ENCODE measurements around the gene EHD1.

EHD1 gene

DNA sequence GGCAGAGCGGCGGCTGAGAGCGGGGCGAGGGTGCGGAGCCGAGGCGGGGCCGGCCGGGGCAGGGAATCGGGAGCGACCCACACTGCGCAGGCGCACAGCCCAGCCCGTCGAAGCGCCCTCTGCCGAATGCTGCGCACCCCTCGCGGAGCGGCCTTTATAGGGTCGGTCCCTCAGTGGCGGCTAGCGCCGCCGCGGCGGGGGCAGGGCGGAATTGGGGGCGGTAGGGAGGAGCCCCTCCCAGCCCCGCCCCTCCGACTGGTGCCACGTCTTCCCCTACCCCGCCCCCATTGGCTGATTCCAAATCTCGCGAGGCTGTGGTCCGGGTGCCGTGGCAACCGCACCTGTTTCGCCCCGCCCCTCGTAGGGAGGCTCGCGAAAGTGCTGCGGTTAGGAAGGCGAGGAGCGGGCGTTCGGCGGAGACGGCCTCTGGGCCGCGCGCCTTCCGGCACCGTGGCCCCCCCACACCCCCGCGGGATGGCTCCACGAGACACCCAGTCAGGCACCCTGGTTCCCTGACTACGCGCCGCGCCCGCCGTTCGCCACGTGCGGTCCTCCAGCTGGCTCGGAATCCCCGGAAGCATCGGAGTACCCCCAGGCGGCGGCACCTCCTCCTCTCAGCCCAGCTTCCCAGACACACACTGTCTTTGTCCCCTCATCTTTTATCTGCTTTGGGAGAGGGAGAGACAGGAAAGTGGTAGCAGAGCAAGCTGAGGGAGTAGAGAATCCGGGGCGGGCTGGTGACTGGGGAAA lies at the start of gene EHD1:
Gene EHD1, minus strand, starts transcription at position 128 of the 750 bp plus-strand sequence. CDS start 157 bp downstream, outside the sequence.
- DNase-seq: peak; percentile 99

DNA sequence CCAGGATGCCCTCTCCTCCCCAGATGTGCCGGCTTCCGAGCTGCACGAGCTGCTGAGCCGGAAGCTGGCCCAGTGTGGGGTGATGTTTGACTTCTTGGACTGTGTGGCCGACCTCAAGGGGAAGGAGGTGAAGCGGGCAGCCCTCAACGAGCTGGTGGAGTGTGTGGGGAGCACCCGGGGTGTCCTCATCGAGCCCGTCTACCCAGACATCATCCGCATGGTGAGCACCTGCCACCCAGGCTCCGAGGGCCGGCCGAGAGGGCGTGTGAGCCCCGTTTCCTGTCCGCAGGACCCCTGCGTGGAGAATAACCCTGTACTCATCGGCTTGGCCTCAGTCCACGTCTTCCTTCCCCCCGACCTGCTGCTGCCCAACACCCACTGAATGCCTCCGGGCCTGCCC lies 48.3 kb upstream of the EHD1 start:
- peak; percentile 24 for DNase-seq

DNA sequence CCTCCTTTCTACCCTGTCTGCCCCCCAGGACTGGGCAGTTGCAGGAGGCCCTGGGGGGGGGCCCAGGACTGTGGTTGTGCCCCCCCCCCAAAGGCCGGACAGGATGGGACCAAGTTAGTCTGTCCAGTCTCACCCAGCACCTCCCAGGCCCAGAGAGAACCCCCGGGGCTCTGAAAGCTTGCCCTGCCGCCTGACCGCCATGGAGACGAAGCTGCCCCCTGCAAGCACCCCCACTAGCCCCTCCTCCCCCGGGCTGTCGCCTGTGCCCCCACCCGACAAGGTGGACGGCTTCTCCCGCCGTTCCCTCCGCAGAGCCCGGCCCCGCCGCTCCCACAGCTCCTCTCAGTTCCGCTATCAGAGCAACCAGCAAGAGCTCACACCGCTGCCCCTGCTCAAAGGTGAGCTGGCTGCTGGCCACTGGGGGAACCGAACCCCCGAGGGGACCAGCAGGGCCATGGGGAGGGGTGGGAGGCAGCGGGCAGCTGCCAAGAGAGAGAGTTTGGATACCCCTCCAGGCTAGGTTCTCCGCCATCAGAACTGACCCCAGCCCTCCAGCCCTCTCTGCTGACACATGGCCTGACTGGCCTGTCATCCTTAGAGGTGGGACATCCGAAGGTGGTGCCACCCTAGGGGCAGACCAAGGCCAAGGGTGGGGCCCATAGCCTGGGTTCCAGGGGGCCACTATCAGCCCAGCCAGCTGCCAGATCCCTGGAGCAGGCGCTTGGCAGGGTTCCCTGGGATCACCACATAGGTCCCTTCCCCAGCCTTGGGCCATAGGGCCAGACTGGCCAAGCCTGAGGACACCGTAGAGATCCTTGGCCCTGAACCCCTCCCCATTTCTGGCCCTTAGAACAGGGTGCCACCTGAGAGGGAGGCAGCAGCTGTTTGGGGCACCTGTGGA lies 47.4 kb upstream of the EHD1 start:
- peak; percentile 32 for DNase-seq

DNA sequence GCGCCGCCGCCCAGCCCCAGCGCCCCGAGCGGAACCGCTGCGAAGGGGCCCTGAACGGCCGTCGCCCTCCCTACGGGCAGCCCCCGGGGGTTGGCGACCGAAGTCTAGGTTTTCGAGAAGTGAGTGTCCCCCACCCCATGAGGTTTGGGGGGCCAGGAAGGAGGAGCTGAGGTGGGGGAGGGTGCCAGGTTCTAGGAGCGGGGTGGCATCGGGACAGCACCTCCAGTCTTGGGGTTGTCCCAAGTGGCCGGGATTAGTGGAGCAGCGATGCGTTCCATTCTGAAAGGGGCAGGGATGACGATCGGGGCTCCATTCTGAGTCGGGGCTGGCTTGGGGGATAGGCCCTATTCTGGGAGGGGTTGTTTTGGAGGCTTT lies 46.5 kb upstream of the EHD1 start:
- DNase-seq: peak; percentile 48

DNA sequence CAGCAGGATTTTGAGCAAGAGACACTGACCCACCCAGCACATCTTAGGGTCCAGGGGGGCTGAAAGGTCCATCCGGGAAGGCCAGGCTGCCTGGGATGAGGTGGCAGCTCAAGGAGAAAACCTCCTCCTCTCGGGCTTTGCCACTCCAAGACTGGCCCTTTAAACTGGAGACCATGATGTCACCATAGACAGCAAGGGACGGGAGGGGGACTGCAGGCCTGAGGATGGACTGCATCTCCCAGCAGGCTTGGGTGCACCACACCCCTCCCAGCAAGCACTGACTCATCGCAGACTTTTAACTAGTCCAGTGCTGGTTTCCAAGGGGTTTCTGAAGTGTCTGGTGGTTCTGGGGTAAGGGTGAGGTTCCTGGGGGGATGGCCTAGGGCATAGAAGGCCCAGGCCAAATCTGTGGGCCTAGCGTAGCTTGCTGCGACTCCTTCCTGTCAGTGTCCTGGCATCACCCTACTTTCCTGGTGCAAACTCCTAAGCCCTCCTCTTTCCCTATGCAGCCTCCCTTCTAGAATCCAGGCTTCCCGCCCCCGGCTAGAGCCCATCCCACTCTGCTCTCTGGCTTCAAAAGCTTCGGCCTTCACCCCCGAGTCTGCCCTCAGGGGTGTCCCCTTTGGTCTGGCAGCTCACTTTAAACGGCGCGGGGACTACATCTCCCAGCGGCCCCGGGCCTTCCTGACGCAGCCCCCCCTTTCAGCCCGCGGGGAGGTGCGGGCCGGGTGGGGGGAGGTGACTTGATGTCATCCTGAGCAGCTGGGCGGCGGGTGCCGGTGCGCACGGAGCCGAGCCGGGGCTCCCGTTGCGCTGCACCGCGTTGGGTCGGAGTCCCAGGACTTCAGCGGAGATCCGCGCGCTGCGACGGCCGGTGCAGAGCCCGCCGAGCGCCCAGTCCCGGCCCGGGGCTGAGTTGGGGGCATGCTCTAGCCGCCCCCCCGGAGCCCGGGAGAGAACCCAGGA lies 45.8 kb upstream of the EHD1 start, which contains the start of gene PPP2R5B:
Gene PPP2R5B, plus strand, starts transcription at position 746 of the 966 bp plus-strand sequence. CDS start 1,046 bp downstream, outside the sequence.
- peak; percentile 95 for DNase-seq

DNA sequence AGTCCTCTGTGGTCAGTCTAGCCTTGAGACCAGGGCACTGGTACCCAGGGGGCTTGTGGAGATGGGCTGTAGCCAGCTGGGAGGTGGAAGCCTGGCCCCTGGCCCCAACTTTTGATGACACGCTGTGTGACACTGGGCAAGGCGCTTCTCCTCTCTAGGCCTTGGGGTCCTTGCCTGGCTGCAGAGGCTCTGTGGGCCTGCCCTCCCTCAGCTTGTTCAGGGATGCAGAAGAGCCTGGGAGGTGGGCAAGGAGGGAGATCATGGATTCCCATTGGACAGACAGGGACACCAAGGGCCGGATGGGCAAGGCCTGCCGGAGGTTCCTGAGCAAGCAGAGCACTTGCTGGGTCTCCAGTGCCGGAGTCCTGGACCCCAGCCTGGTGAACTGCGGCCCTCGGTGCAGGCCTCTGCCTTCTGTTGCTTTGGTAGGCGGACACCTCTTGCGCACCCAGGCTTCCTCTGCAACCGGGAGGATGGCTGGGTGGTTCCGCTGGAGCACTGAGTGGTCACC lies 44.8 kb upstream of the EHD1 start:
- peak; percentile 24 for DNase-seq

DNA sequence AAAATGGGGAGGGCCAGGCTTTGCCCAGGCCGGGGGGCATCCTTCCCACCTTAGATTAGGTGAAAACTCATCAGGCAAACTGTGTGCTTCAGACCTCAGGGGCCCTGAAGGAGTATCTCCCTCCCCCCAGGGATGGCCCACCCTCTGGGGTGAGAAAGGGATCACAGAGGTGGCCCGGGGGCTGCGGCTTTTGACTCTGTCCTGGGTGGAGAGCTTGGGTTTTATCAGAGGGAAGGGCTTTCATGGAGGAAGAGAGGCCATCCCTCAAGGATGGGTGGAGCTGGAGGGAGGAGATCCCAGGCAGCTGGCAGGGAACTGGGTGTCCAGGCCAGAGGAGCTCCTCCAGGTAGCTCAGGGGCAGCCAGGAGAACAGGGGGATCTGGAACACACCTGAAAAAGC lies 43.0 kb upstream of the EHD1 start:
- DNase-seq: no peak

DNA sequence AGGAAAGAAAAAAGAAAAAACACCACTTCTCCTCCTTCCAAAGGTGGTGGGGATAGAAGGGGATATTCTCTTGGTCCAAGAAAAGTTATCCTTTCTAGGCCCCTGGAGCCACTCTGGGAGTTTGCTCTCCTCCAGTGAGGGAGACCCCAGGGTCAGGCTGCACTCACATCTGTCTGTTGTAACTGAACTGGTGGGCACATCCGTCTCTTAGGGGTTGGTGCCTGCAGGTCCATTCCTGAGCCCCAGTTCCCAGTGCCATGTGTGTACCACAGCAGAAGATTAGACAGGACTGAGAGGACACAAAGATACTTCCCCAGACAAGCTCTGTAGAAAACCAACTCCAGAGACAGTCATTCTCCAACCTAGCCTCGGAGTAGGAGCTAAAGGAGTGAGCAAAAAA lies 41.7 kb upstream of the EHD1 start:
- no peak for DNase-seq

DNA sequence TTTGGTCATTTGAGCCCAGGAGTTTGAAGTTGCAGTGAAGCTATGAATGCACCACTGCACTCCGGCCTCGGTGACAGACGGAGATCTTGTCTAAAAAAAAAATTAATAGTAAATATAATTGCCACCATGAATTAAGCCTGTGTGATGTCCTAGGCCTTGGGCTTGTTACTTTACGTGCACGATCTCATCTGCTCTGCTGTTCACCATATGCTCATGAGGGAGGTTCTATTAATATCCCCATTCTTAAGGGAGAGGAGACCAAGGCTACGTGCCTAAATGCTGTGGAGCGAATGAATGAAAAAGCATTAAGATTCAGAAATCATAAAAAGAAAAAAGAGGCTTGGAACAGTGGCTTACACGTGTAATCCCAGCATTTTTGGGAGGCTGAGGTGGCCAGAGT lies 41.2 kb upstream of the EHD1 start:
- no peak for DNase-seq

DNA sequence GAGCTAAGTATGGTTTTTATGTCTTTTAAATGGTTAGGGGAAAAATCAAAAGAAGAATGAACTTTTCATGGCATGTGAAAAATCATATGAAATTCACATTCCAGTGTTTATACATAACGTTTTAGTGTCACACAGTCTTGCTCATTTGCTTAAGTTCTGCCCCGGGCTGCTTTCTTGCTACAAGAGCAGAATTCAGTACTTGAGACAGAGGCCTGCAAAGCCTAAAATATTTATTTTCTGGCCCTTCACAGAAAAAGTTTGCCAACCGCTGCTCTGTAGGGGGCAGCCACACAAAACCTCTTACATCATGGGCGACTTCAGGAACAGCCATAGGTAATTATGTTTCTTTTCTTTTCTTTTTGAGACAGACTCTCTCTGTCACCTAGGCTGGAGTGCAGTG lies 39.6 kb upstream of the EHD1 start:
- DNase-seq: peak; percentile 44

DNA sequence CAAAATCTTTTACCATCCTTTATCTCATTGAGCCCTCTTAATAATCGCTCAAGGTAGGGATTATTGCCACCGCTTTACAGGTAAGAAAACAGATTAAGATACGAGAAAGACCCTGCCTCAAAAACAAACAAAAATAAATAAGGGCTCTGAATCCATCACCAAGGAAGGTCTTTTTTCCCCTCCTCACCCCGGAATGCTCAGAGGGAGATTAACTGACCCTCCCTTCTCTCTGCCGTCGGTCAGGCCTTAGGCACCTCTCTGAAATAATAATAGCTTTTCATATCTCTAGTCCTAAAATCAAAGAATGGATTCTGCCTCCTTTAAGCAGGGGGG lies 39.2 kb upstream of the EHD1 start:
- no peak for DNase-seq

DNA sequence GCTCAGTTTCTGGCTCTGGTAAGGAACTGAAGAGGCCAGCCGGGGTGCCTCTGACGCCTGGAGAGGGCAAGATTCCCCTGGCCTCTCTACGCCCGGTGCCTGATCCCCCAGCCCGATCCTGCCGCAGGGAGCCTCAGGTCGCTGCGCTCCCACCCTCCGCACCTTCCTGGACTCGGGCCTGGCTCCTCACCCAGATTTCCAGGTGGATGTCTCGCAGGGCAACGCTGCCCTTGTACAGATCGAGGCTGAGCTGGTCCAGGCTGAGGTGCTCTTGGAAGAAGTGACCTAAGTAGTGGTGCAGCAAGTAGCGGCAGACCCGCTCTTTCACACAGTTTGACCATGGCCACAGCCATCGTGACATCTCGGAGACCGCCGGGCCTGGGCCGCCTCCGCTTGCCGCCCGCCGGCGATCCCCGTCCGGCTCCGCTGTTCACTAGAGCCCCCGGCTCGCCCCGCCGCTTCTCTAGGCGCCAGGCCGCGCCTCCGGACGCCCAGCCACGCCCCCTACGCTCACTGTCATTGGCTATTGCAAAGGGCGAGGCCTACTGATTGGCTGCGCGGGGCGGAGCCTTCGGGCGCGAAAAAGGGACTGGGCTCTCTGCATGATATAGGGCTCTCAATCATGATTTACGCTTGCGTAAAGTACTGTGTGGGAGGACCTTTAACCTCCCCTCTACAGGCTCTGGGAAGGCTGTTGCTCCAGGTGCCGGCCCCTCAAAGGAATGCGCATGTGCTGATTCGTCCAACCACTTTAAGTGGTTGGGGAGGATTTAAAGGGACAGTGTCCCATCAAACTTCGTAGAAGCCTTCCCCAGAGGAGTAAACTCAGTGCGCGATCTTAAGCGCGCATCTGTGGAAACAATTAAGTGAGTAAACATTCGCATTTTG lies 38.6 kb upstream of the EHD1 start, which contains the start of gene ATG2A:
Gene ATG2A, minus strand, starts transcription at position 435 of the 888 bp plus-strand sequence. Its CDS starts 74 bp downstream, at position 361.
- DNase-seq: peak; percentile 99

DNA sequence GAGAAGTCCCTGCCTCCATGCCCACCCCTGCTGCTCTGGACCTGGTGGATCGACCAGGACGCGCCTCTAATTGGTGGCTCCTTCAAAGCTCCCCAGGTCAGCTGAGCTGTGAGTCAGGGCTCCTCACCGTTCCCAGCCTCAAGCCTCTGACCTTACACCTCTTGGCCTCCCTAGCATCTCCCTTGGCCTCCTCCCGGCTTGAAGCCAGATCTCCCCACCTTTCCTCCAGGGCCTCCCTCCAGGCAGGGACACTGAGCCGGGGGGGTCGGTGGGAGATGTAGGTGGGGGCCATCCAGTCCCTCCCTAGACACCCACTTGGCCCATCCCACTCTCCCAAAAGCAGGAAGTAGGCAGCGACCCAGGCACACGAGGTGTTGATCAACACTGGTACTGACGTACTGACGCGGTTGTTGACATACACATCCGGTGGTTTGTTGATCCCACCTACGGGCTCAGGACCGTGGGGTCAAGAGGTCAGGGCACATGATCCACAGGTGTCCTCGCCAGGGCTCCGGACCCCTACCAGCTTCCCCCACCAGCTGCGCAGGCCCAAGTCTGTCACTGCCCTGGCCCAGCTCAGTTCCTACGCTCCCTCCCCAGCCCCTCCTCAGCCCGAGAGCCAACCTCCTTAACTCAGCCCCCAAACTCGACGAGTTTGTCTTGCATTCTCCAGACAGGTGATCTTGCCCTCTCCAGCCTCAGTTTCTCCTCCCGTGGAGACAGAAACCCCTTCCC lies 37.8 kb upstream of the EHD1 start:
- DNase-seq: peak; percentile 64

DNA sequence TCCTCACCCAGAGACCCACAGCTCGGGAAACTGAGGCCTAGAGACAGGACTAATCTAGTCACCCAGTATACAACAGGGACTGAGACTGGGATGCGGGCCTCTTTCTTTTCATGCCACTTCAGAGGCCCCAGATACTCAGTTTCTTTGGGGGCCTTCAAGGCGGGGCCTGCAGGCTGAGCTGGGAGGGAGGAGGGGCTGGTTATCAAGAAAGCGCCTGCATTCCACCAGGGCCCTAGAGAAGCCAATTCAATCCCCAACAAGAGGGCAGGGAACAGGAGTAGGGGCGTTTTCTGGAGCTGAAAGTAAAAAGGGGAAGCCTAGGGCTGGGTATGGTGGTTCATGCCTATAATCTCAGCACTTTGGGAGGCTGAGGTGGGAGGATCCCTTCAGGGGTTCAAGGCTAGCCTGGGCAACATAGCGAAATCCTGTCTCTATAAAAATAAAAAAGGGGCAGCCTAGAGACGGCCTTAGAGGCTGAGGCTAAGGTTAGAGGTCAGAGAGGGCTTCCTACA lies 37.0 kb upstream of the EHD1 start:
- no peak for DNase-seq

DNA sequence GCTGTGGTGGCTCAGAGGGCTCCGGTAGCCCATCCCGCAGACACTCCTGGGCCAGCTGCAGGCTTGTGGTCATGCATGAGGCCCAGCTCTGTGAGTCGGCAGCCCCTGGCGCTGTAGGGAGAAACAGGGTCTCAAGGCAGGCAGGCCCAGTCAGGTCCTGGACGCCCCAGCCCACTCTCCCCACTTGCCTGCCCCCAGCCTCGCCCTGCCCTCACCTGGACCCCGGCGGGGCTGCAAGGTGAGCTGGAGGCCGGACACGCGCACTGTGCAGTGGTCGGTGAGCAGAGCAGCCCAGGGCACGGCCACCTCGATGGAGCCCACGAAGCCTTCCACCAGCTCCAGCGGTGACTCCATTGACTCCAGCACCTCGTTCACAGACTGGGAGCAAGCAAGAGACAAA lies 35.7 kb upstream of the EHD1 start:
- DNase-seq: no peak

DNA sequence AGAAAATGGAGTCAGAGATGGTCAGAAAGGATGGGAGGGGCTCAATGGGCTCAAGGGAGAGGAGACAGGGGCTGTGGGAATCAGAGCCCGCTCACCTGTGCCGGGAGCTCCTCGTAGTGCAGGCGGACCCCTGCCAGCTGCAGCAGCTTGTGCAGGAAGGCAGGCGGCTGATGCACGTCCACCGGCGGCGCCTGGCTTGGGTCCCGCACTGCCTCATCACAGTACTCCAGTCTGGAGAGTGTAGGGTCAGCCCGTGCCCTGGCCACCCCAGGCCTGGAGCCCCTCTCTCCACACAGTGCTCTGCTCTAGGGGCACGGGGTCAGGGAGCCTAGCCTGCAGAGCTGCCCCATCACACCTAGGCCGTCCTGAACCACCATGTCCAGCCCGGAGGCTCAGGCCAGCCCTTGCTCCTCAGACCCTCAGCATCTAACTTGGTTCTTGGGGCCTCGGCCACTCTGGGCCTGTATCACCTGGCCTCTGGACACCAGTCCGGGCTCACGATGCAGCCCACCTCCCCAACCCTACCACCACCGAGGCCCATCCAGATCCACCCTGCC lies 34.8 kb upstream of the EHD1 start:
- no peak for DNase-seq

DNA sequence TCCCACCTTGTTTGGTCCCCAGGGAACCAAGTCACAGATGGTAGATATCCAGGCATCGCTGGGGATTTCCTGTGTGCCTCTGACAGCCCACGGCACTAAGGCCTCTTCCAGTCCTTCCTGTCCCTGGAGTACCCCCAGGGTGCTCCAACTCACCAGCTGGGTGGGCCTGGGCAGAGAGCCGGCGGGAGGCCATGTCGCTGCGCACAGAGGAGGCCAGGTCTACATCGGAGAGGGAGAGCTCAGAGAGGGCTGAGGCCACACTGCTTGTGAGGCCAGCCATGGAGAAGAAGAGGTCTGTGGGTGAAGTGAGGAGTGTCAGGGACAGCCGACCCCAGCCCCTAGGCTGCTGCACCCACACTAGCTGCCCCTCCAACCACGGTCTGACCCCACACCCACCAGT lies 33.3 kb upstream of the EHD1 start:
- no peak for DNase-seq

DNA sequence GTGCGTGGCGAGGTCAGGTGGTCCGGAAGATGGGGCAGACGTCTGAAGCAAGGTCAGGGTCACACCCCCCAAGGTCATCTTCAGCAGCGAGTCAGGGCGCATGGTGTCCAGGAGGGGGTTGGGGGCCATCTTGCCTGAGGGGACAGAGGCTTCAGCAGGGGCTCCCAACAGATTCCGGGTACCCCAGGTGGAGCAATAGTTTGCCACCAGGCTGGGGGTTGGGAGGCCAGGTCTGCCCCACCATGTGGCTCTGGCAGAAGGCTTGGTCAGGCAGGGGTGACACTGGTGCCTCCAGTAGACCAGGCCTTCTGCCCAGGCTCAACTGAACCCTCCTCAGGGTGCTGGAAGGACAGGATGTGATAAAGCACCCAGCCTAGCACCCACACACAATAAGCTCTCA lies 32.7 kb upstream of the EHD1 start:
- no peak for DNase-seq

DNA sequence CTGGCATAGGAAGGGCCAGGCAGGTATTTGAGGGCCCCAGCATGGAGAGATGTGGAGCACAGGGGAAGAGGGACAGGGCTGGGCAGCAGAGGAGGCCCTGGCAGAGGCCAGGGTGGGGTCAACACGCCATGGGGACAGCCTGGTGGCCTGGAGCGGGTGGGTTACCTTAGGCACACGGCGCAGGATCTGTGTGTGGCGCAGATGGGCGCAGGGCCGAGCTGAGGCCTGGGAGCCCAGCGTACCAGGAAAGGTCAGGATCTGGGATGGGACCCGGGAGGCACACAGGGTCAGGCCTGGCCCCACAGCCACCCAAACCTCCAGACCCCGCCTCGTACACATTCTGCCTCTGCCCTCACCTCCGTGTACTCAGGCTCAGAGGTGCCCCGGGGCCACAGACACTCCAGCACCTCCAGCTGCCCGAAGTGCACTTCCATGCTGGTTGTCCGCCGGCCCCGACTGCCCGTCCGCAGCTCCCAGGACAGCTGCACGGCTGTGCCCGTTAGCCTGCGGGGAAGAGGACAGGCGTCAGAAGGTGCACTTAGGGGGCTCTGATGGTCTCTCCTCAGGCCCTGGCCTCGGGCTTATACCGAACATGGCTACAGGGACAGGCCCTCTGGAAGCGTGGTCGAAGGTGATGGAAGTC lies 32.2 kb upstream of the EHD1 start:
- no peak for DNase-seq

Measured in femur (tissue), 1 donor.